RWPE1 (cell line): Measurements from ENCODE around the gene SLC35G1.

Experiments
- CTCF ChIA-PET: fragments of 350-600 bp; sonication (Branson Sonifier 250); formaldehyde crosslinking; extraction: SDS; loops from one replicate; lab custom pipeline; 2021; lab: Yijun Ruan, JAX
- POLR2A ChIA-PET: fragments of 400-600 bp; formaldehyde crosslinking; extraction: SDS; loops from one replicate; lab custom pipeline; 2020; ENCODE audit warnings: antibody characterized with exemption; ENCODE audit not compliant: low non-redundant PET; lab: Yijun Ruan, JAX
- DNase-seq: peaks from one replicate; pipeline ENCODE4 v3.0.0; 2012; ENCODE audit warnings: low spot score
- H3K27ac ChIP-seq: fragments of 450-650 bp; 2 replicates; pipeline ENCODE4 v1.5.1; 2017
- CTCF ChIP-seq: fragments of 450-650 bp; conservative IDR thresholded peaks from 2 replicates; pipeline ENCODE4 v1.5.1; 2017; ENCODE audit warnings: low read depth, mild to moderate bottlenecking

Gene SLC35G1

GRCh38 chr10:93876381-93876780, 17.4 kb upstream of the SLC35G1 start:
- H3K27ac ChIP-seq, result no peak overlapping the region
- ChIA-PET CTCF (no interaction called here), POLR2A (no interaction called here)
- TF ChIP-seq CTCF, result no peak
- no peak for DNase-seq

- TF ChIP-seq CTCF, result no peak
- CTCF ChIA-PET, result no interaction called here
- no peak overlapping the region for H3K27ac ChIP-seq
- no peak for DNase-seq
- POLR2A ChIA-PET, result no interaction called here
Observed at GRCh38 chr10:93879273-93879672, 14.5 kb upstream of the SLC35G1 start.

- TF ChIP-seq CTCF, result no peak
- POLR2A ChIA-PET, result interaction anchor here (0.5 kb wide), 1 partner anchor 121 kb away, joined by 3 read pairs; no protein-coding TSS in a partner anchor
- CTCF ChIA-PET, result interaction anchor here (0.9 to 1.2 kb wide), 4 partner anchors 14 to 79 kb away, joined by 3 to 4 read pairs (median 4); no protein-coding TSS in a partner anchor
- no peak overlapping the region for H3K27ac ChIP-seq
- DNase-seq, result peak; percentile 13
Observed at GRCh38 chr10:93894516-93895378, 969 bp downstream of the SLC35G1 start.

- ChIA-PET CTCF (no interaction called here), POLR2A (interaction anchor here (0.5 kb wide), 1 partner anchor 26 kb away, joined by 5 read pairs; no protein-coding TSS in a partner anchor)
- TF ChIP-seq CTCF, result no peak
- no peak overlapping the region for H3K27ac ChIP-seq
- no peak for DNase-seq
Observed at GRCh38 chr10:93897070-93897780, 3.4 kb downstream of the SLC35G1 start.

GRCh38 chr10:93899109-93899508, 5.3 kb downstream of the SLC35G1 start:
- no peak for TF ChIP-seq CTCF
- DNase-seq, result no peak
- no peak overlapping the region for H3K27ac ChIP-seq
- ChIA-PET CTCF (no interaction called here), POLR2A (no interaction called here)

- ChIA-PET CTCF (no interaction called here), POLR2A (no interaction called here)
- H3K27ac ChIP-seq, result no peak overlapping the region
- TF ChIP-seq CTCF, result no peak
- no peak for DNase-seq
Observed at GRCh38 chr10:93903051-93903450, 9.3 kb downstream of the SLC35G1 start.
